A172 (cell line): Measurements from ENCODE around the gene MACF1. TPM values are rescaled to one million over a fixed set of nuclear protein-coding genes. Genes with fewer than 3 reads are reported as not detected.

Experiments
- DNase-seq: peaks from one replicate; pipeline ENCODE4 v3.0.0-alpha.2; 2015; ENCODE audit warnings: low spot score
- total RNA-seq: library from RNA; depleted of rRNA; stranded (reverse); fragments of >200 nt; shearing (Covaris generic); gene quantifications from 2 replicates; pipeline ENCODE4 v1.2.3, GENCODE V29; 2014

Gene MACF1
- total RNA-seq, 1 experiment from 2014 or later, result 256 TPM

GRCh38 chr1:39261712-39262221 lies 57.3 kb downstream of the MACF1 start:
- DNase-seq, result no peak

GRCh38 chr1:39262802-39263201 lies 58.3 kb downstream of the MACF1 start:
- no peak for DNase-seq

- DNase-seq, result no peak
Measured at GRCh38 chr1:39266269-39266668, 61.8 kb downstream of the MACF1 start.

- DNase-seq, result no peak
Measured at GRCh38 chr1:39266792-39267191, 62.3 kb downstream of the MACF1 start.

GRCh38 chr1:39268112-39268581 lies 63.7 kb downstream of the MACF1 start:
- peak; percentile 74 for DNase-seq

- no peak for DNase-seq
Measured at GRCh38 chr1:39268906-39269305, 64.4 kb downstream of the MACF1 start.

- no peak for DNase-seq
Measured at GRCh38 chr1:39269349-39269748, 64.9 kb downstream of the MACF1 start.

GRCh38 chr1:39269791-39270342 lies 65.4 kb downstream of the MACF1 start:
- DNase-seq, result no peak

- no peak for DNase-seq
Measured at GRCh38 chr1:39270368-39270767, 65.9 kb downstream of the MACF1 start.

GRCh38 chr1:39272027-39272797 lies 67.7 kb downstream of the MACF1 start:
- no peak for DNase-seq

- DNase-seq, result no peak
Measured at GRCh38 chr1:39272798-39273469, 68.4 kb downstream of the MACF1 start.

- DNase-seq, result no peak
Measured at GRCh38 chr1:39275836-39276507, 71.5 kb downstream of the MACF1 start.

- DNase-seq, result no peak
Measured at GRCh38 chr1:39277879-39278278, 73.4 kb downstream of the MACF1 start.

- no peak for DNase-seq
Measured at GRCh38 chr1:39282537-39283216, 78.2 kb downstream of the MACF1 start.

- no peak for DNase-seq
Measured at GRCh38 chr1:39283858-39284257, 79.4 kb downstream of the MACF1 start.

- DNase-seq, result no peak
Measured at GRCh38 chr1:39287541-39287940, 83.0 kb downstream of the MACF1 start.

- DNase-seq, result no peak
Measured at GRCh38 chr1:39288735-39289465, 84.4 kb downstream of the MACF1 start.

GRCh38 chr1:39292401-39292800 lies 87.9 kb downstream of the MACF1 start:
- DNase-seq, result no peak

- no peak for DNase-seq
Measured at GRCh38 chr1:39293375-39294070, 89.0 kb downstream of the MACF1 start.

- no peak for DNase-seq
Measured at GRCh38 chr1:39294531-39294930, 90.0 kb downstream of the MACF1 start.
